Hepatocyte (in vitro differentiated cells): ENCODE data around the gene ZCCHC24. TPM values are rescaled to one million over a fixed set of nuclear protein-coding genes. Genes with fewer than 3 reads are reported as not detected.
"Not testable (repeated sequence)": the region's sequence is repeated elsewhere in the genome, so short reads cannot be mapped to it uniquely, and the experiment has no call there.

Source experiments
- DNase-seq: peaks from one replicate; pipeline ENCODE4 v3.0.0-alpha.2; 2016; ENCODE audit warnings: low spot score
- H2AFZ ChIP-seq: fragments of 200-600 bp; sonication (generic); 2 replicates; pipeline ENCODE4 v1.6.0; 2016; ENCODE audit warnings: antibody characterized with exemption, mild to moderate bottlenecking
- H3K27ac ChIP-seq: fragments of 200-600 bp; sonication (generic); 2 replicates; pipeline ENCODE4 v1.5.1; 2016; ENCODE audit warnings: mild to moderate bottlenecking
- H3K27me3 ChIP-seq: fragments of 200-600 bp; sonication (generic); 2 replicates; pipeline ENCODE4 v1.6.1; 2016
- H3K36me3 ChIP-seq: fragments of 200-600 bp; sonication (generic); replicated peaks from 2 replicates; pipeline ENCODE4 v1.5.1; 2016; ENCODE audit warnings: low read depth; ENCODE audit not compliant: insufficient read depth
- H3K4me1 ChIP-seq: fragments of 200-600 bp; sonication (generic); 2 replicates; pipeline ENCODE4 v1.5.1; 2016; ENCODE audit warnings: mild to moderate bottlenecking, moderate library complexity; ENCODE audit not compliant: insufficient read depth
- H3K4me2 ChIP-seq: fragments of 200-600 bp; sonication (generic); 2 replicates; pipeline ENCODE4 v1.6.0; 2016
- H3K4me3 ChIP-seq: fragments of 200-600 bp; sonication (generic); 2 replicates; pipeline ENCODE4 v1.5.1; 2016; ENCODE audit warnings: mild to moderate bottlenecking
- H3K79me2 ChIP-seq: fragments of 200-600 bp; sonication (generic); 2 replicates; pipeline ENCODE4 v1.6.0; 2017; ENCODE audit warnings: mild to moderate bottlenecking
- H3K9me2 ChIP-seq: fragments of 200-600 bp; sonication (generic); replicated peaks from 2 replicates; pipeline ENCODE4 v1.6.0; 2017; ENCODE audit warnings: mild to moderate bottlenecking; ENCODE audit not compliant: insufficient read depth
- H3K9me3 ChIP-seq: fragments of 200-600 bp; sonication (generic); 2 replicates; pipeline ENCODE4 v1.5.1; 2016; ENCODE audit warnings: low read depth, mild to moderate bottlenecking
- H4K20me1 ChIP-seq: fragments of 200-600 bp; sonication (generic); 2 replicates; pipeline ENCODE4 v1.6.0; 2016; ENCODE audit warnings: mild to moderate bottlenecking; ENCODE audit not compliant: insufficient read depth, poor library complexity, severe bottlenecking
- CTCF ChIP-seq: fragments of 200-600 bp; sonication (generic); IDR thresholded peaks from 2 replicates; pipeline ENCODE4 v1.5.1; 2016; ENCODE audit warnings: antibody characterized with exemption, mild to moderate bottlenecking; ENCODE audit not compliant: poor library complexity
- EZH2 ChIP-seq: fragments of 200-600 bp; sonication (generic); IDR thresholded peaks from 2 replicates; pipeline ENCODE4 v1.6.1; 2016; ENCODE audit warnings: antibody characterized with exemption, mild to moderate bottlenecking, borderline replicate concordance
- EZH2phosphoT487 ChIP-seq: fragments of 200-600 bp; sonication (generic); IDR thresholded peaks from one replicate; pipeline ENCODE4 v1.6.1; 2018; ENCODE audit warnings: antibody characterized with exemption, mild to moderate bottlenecking, low read depth, moderate library complexity; ENCODE audit not compliant: unreplicated experiment, severe bottlenecking
- WGBS: methylation state at CpG from one replicate; pipeline ENCODE4 v1.1.6; 2016; ENCODE audit warnings: low lambda C conversion rate; ENCODE audit errors: missing lambda C conversion rate; 5-methylcytosine and 5-hydroxymethylcytosine counted together
- polyA plus RNA-seq: library from polyadenylated mRNA; unstranded; fragments of >200 nt; fragmentation: Nextera tagmentation; extraction: Ambion mirVana; gene quantifications from 2 replicates; pipeline ENCODE4 v1.2.1, GENCODE V29; 2016
- total RNA-seq: library from RNA; depleted of rRNA; stranded (reverse); fragments of >200 nt; gene quantifications from 2 replicates; pipeline ENCODE4 v1.2.3, GENCODE V29; 2014

ZCCHC24 gene
- total and polyA plus RNA-seq, 2 experiments from 2014 or later, result 20.1 to 20.6 TPM

- TF ChIP-seq CTCF (no peak), EZH2phosphoT487 (no peak), EZH2 (no peak)
These were observed 2.7 kb upstream of the ZCCHC24 start for GRCh38 chr10:79447911-79448731.

GRCh38 chr10:79447249-79447648 lies 1.8 kb upstream of the ZCCHC24 start:
- not testable (repeated sequence) for H3K9me2 ChIP-seq, H3K4me3 ChIP-seq, H2AFZ ChIP-seq, DNase-seq, H3K36me3 ChIP-seq, H3K27me3 ChIP-seq, H3K9me3 ChIP-seq
- H3K4me2 ChIP-seq, result peak overlapping the region; percentile 85
- peaks cover 29% of the 10 kb centered on the region for H3K79me2 ChIP-seq
- peak overlapping the region; percentile 91 for H3K27ac ChIP-seq
- WGBS, result 84% methylated on average over 6 of the region's 6 CpGs
- peaks cover 21% of the 10 kb centered on the region for H4K20me1 ChIP-seq
- peaks cover 30% of the 10 kb centered on the region for H3K4me1 ChIP-seq

More at GRCh38 chr10:79447911-79448731, 2.7 kb upstream of the ZCCHC24 start:
- Histone ChIP-seq H3K27me3 (no peaks in the 10 kb centered on the region), H3K36me3 (no peaks in the 10 kb centered on the region), H3K9me3 (no peaks in the 10 kb centered on the region), H3K79me2 (peaks cover 20% of the 10 kb centered on the region), H3K9me2 (no peaks in the 10 kb centered on the region), H3K27ac (no peak overlapping the region), H3K4me3 (no peak overlapping the region), H3K4me1 (peaks cover 34% of the 10 kb centered on the region), H4K20me1 (peaks cover 12% of the 10 kb centered on the region), H2AFZ (no peak overlapping the region), H3K4me2 (no peak overlapping the region)
- no peak for DNase-seq
- WGBS, result 96% methylated on average over 5 of the region's 5 CpGs

GRCh38 chr10:79446758-79447084 lies 1.3 kb upstream of the ZCCHC24 start:
- peak overlapping the region; percentile 2 for H3K4me3 ChIP-seq
- peak overlapping the region; percentile 85 for H3K4me2 ChIP-seq
- H3K79me2 ChIP-seq, result peaks cover 34% of the 10 kb centered on the region
- H3K9me3 ChIP-seq, result no peaks in the 10 kb centered on the region
- peaks cover 25% of the 10 kb centered on the region for H4K20me1 ChIP-seq
- H3K27ac ChIP-seq, result peak overlapping the region; percentile 91
- H3K36me3 ChIP-seq, result no peaks in the 10 kb centered on the region
- no peaks in the 10 kb centered on the region for H3K9me2 ChIP-seq
- H3K4me1 ChIP-seq, result peaks cover 27% of the 10 kb centered on the region
- H2AFZ ChIP-seq, result peak overlapping the region; percentile 46
- WGBS, result 26% methylated on average over 16 of the region's 16 CpGs
- no peak for DNase-seq
- TF ChIP-seq EZH2 (no peak), EZH2phosphoT487 (no peak), CTCF (no peak)
- no peaks in the 10 kb centered on the region for H3K27me3 ChIP-seq

DNA sequence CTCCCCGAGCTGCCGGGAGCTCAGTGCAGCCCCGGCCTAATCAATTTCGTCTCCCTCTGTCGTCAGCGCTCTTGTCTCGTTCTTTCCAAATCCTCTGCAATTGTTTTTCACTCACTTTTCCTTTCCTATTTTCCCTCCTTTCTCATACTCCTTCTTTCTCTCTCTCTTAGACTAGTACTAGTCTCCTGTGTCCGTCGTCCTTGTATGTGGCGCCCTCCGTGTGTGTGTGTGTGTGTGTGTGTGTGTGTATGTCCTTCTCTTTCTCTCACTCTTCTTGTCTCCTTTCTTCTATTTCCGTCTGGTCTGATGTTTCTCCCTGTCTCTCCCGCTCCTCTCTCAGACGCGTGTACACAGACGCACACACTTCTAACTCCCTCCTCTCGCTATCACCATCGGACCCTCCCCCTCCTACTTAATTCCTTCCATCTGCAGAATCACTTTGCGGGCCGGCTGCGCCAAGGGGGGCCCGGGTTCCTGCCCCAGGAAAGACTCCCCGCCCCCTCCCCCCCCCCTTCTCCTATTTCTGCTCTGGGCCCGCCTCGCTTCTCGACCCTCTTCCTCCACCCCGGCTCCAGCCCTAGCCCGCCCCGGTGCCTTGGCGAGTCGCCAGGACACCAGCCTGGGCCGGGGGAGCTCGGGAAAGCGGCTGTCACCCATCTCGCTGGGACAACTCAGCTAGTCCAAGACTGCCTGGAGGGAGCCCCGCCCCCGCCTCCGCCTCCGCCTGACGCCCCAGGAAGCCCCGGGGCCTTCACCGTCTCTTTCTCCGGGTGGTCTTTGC lies 743 bp upstream of the ZCCHC24 start:
- no peak for TF ChIP-seq EZH2phosphoT487
- TF ChIP-seq CTCF, result no peak
- TF ChIP-seq EZH2, result no peak
- Histone ChIP-seq H3K79me2 (peaks cover 40% of the 10 kb centered on the region), H2AFZ (peak overlapping the region; percentile 46), H3K9me3 (no peaks in the 10 kb centered on the region), H3K9me2 (no peaks in the 10 kb centered on the region), H3K36me3 (no peaks in the 10 kb centered on the region), H3K4me2 (peak overlapping the region; percentile 85), H3K4me1 (peaks cover 25% of the 10 kb centered on the region), H3K27me3 (no peaks in the 10 kb centered on the region), H4K20me1 (peaks cover 29% of the 10 kb centered on the region), H3K27ac (peak overlapping the region; percentile 91), H3K4me3 (peak overlapping the region; percentile 2)
- DNase-seq, result peak; percentile 80
- WGBS, result 0% methylated on average over 15 of the region's 43 CpGs
